SK-N-SH treated with all-trans-retinoic acid at 6 μM for 48 hours (cell line): ENCODE results near the gene ZYG11A.

Source experiments
- ATAC-seq: fragments of 200-7000 bp; cut with Tn5 transposase; 3 replicates; pipeline ENCODE4 v1.9.1; 2020; ENCODE audit warnings: mild to moderate bottlenecking, moderate library complexity
- ARNTL ChIP-seq: fragments of 450-650 bp; formaldehyde crosslinking; IDR thresholded peaks from 2 replicates; pipeline ENCODE4 v1.5.0; 2020; ENCODE audit warnings: low read depth, mild to moderate bottlenecking, moderate library complexity, borderline replicate concordance
- BACH2 ChIP-seq: fragments of 250-450 bp; sonication (Bioruptor Pico); IDR thresholded peaks from 2 replicates; pipeline ENCODE4 v1.9.0; 2021; ENCODE audit warnings: mild to moderate bottlenecking, borderline replicate concordance
- CSDC2 ChIP-seq: fragments of 250-450 bp; sonication (Bioruptor Pico); IDR thresholded peaks from 2 replicates; pipeline ENCODE4 v1.5.0; 2020; ENCODE audit warnings: mild to moderate bottlenecking, moderate library complexity
- CSRNP3 ChIP-seq: fragments of 250-450 bp; sonication (Bioruptor Pico); IDR thresholded peaks from 2 replicates; pipeline ENCODE4 v1.5.1; 2021; ENCODE audit warnings: mild to moderate bottlenecking, moderate library complexity
- ESRRG ChIP-seq: fragments of 250-450 bp; sonication (Bioruptor Pico); IDR thresholded peaks from 2 replicates; pipeline ENCODE4 v1.6.1; 2021; ENCODE audit warnings: mild to moderate bottlenecking
- GLIS3 ChIP-seq: fragments of 250-450 bp; sonication (Bioruptor Pico); IDR thresholded peaks from 2 replicates; pipeline ENCODE4 v1.5.0; 2020; ENCODE audit warnings: mild to moderate bottlenecking, moderate library complexity
- ISL1 ChIP-seq: fragments of 250-450 bp; sonication (Bioruptor Pico); IDR thresholded peaks from 2 replicates; pipeline ENCODE4 v2.1.2; 2022; ENCODE audit warnings: mild to moderate bottlenecking, moderate library complexity
- OSR1 ChIP-seq: fragments of 250-450 bp; sonication (Bioruptor Pico); IDR thresholded peaks from 2 replicates; pipeline ENCODE4 v1.8.0; 2022; ENCODE audit warnings: moderate library complexity, mild to moderate bottlenecking, inconsistent platforms
- PATZ1 ChIP-seq: fragments of 250-450 bp; sonication (Bioruptor Pico); IDR thresholded peaks from 2 replicates; pipeline ENCODE4 v1.8.0; 2020; ENCODE audit warnings: mild to moderate bottlenecking, moderate library complexity, borderline replicate concordance
- PPARA ChIP-seq: fragments of 250-450 bp; sonication (Bioruptor Pico); IDR thresholded peaks from 2 replicates; pipeline ENCODE4 v1.5.0; 2020; ENCODE audit warnings: mild to moderate bottlenecking, borderline replicate concordance
- RARB ChIP-seq: fragments of 250-450 bp; sonication (Bioruptor Pico); IDR thresholded peaks from 2 replicates; pipeline ENCODE4 v1.8.0; 2021; ENCODE audit warnings: mild to moderate bottlenecking, moderate library complexity
- SNAI2 ChIP-seq: fragments of 250-450 bp; sonication (Bioruptor Pico); IDR thresholded peaks from 2 replicates; pipeline ENCODE4 v1.5.0; 2020; ENCODE audit warnings: mild to moderate bottlenecking, moderate library complexity
- TCF4 ChIP-seq: fragments of 250-450 bp; sonication (Bioruptor Pico); IDR thresholded peaks from 2 replicates; pipeline ENCODE4 v1.8.0; 2021; ENCODE audit warnings: mild to moderate bottlenecking, moderate library complexity, borderline replicate concordance
- TOX ChIP-seq: fragments of 250-450 bp; sonication (Bioruptor Pico); IDR thresholded peaks from 2 replicates; pipeline ENCODE4 v1.8.0; 2021; ENCODE audit warnings: mild to moderate bottlenecking, moderate library complexity, borderline replicate concordance
- ZC3H10 ChIP-seq: fragments of 250-450 bp; sonication (Bioruptor Pico); IDR thresholded peaks from 2 replicates; pipeline ENCODE4 v1.5.1; 2021; ENCODE audit warnings: mild to moderate bottlenecking, moderate library complexity
- ZFP3 ChIP-seq: fragments of 250-450 bp; sonication (Bioruptor Pico); IDR thresholded peaks from 2 replicates; pipeline ENCODE4 v1.5.0; 2020; ENCODE audit warnings: mild to moderate bottlenecking, moderate library complexity
- ZFP30 ChIP-seq: fragments of 450-650 bp; formaldehyde crosslinking; IDR thresholded peaks from 2 replicates; pipeline ENCODE4 v1.5.0; 2022; ENCODE audit warnings: mild to moderate bottlenecking, moderate library complexity
- ZNF565 ChIP-seq: fragments of 450-650 bp; formaldehyde crosslinking; conservative IDR thresholded peaks from 2 replicates; pipeline ENCODE4 v1.5.0; 2020; ENCODE audit warnings: low read depth, mild to moderate bottlenecking, moderate library complexity
- ZNF70 ChIP-seq: fragments of 450-650 bp; formaldehyde crosslinking; IDR thresholded peaks from 2 replicates; pipeline ENCODE4 v1.5.0; 2020; ENCODE audit warnings: mild to moderate bottlenecking, moderate library complexity
- ZNF8 ChIP-seq: fragments of 450-650 bp; formaldehyde crosslinking; IDR thresholded peaks from 2 replicates; pipeline ENCODE4 v1.5.0; 2020; ENCODE audit warnings: mild to moderate bottlenecking, moderate library complexity
- TF ChIP-seq, protein P1 (sequence below): fragments of 250-450 bp; sonication (Bioruptor Pico); IDR thresholded peaks from 2 replicates; pipeline ENCODE4 v1.8.0; 2021; ENCODE audit warnings: low read depth, mild to moderate bottlenecking, moderate library complexity, borderline replicate concordance
- TF ChIP-seq, protein P2 (sequence below): fragments of 250-450 bp; sonication (Bioruptor Pico); IDR thresholded peaks from 2 replicates; pipeline ENCODE4 v1.5.0; 2020; ENCODE audit warnings: mild to moderate bottlenecking, moderate library complexity

Gene ZYG11A

GRCh38 chr1:52904208-52904926, 61.8 kb downstream of the ZYG11A start:
- TF ChIP-seq, protein P1, sequence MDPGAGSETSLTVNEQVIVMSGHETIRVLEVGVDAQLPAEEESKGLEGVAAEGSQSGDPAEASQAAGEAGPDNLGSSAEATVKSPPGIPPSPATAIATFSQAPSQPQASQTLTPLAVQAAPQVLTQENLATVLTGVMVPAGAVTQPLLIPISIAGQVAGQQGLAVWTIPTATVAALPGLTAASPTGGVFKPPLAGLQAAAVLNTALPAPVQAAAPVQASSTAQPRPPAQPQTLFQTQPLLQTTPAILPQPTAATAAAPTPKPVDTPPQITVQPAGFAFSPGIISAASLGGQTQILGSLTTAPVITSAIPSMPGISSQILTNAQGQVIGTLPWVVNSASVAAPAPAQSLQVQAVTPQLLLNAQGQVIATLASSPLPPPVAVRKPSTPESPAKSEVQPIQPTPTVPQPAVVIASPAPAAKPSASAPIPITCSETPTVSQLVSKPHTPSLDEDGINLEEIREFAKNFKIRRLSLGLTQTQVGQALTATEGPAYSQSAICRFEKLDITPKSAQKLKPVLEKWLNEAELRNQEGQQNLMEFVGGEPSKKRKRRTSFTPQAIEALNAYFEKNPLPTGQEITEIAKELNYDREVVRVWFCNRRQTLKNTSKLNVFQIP (CRISPR knock-in tag) = no peak
- TF ChIP-seq ZNF70 (CRISPR knock-in tag) (no peak), CSDC2 (no peak), ESRRG (no peak), PATZ1 (CRISPR knock-in tag) (no peak), TOX (CRISPR knock-in tag) (no peak), TCF4 (CRISPR knock-in tag) (no peak), ZNF8 (CRISPR knock-in tag) (no peak), ISL1 (CRISPR knock-in tag) (no peak), ZFP30 (CRISPR knock-in tag) (no peak), SNAI2 (CRISPR knock-in tag) (no peak), RARB (CRISPR knock-in tag) (no peak), OSR1 (CRISPR knock-in tag) (no peak), ZFP3 (no peak)
- TF ChIP-seq, all 23 proteins: peak for 0
- ATAC-seq = peak; percentile 53

DNA sequence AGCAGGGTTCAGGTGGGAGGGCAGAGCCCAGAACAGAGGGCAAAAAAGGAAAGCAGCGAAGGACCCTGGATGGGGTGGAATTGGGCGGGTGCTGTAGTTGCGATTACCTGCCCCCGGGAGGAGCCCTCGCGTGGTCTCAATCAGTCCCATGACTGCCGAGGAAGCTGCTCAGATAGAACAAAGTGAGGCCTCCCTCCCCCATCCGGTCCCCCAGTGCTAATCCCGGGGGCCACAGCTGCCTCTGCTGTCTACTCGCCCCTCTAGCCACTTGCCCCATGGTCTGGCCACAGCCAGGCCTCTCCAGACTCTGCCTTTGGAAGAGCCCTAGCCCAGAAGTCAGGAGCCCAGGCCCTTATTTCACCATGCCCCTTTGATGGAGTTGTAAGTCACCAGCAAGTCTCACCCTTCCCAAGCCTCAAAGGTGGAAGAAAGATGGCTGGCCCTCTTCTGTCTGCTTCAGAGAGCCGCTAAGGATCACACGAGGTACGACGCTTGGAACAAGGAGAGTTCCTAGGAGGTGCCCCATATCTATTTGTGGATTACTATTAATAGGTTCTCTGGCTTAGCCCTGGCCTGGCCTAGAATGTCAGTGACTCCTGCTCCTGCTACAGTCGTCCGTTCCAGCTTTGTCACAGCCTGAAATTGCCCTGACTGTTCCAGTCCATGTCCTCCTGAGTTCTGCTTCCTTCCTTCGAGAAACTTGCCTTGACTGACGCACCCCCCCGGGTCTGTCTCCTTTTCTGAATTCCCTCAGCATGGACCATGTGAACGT, 62.6 kb downstream of the ZYG11A start:
- TF ChIP-seq PPARA (CRISPR knock-in tag) (no peak), PATZ1 (CRISPR knock-in tag) (no peak), RARB (CRISPR knock-in tag) (no peak), OSR1 (CRISPR knock-in tag) (no peak), ZC3H10 (CRISPR knock-in tag) (no peak), TOX (CRISPR knock-in tag) (no peak), ZNF565 (CRISPR knock-in tag) (no peak), ZNF70 (CRISPR knock-in tag) (no peak), ZNF8 (CRISPR knock-in tag) (no peak), ARNTL (no peak), BACH2 (CRISPR knock-in tag) (no peak), GLIS3 (CRISPR knock-in tag) (no peak), CSDC2 (no peak), ISL1 (CRISPR knock-in tag) (no peak), ZFP30 (CRISPR knock-in tag) (no peak), CSRNP3 (no peak)
- TF ChIP-seq, protein P2, sequence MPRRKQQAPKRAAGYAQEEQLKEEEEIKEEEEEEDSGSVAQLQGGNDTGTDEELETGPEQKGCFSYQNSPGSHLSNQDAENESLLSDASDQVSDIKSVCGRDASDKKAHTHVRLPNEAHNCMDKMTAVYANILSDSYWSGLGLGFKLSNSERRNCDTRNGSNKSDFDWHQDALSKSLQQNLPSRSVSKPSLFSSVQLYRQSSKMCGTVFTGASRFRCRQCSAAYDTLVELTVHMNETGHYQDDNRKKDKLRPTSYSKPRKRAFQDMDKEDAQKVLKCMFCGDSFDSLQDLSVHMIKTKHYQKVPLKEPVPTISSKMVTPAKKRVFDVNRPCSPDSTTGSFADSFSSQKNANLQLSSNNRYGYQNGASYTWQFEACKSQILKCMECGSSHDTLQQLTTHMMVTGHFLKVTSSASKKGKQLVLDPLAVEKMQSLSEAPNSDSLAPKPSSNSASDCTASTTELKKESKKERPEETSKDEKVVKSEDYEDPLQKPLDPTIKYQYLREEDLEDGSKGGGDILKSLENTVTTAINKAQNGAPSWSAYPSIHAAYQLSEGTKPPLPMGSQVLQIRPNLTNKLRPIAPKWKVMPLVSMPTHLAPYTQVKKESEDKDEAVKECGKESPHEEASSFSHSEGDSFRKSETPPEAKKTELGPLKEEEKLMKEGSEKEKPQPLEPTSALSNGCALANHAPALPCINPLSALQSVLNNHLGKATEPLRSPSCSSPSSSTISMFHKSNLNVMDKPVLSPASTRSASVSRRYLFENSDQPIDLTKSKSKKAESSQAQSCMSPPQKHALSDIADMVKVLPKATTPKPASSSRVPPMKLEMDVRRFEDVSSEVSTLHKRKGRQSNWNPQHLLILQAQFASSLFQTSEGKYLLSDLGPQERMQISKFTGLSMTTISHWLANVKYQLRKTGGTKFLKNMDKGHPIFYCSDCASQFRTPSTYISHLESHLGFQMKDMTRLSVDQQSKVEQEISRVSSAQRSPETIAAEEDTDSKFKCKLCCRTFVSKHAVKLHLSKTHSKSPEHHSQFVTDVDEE (CRISPR knock-in tag) = no peak
- TF ChIP-seq, protein P1 (CRISPR knock-in tag) = no peak
- ATAC-seq = peak; percentile 97
